Left colon (tissue), 2 donors: ENCODE data around the gene HMG20B. TPM values are rescaled to one million over a fixed set of nuclear protein-coding genes. Genes with fewer than 3 reads are reported as not detected.

Experiments
- ATAC-seq: fragments of 200-7000 bp; cut with Tn5 transposase; one replicate; pipeline ENCODE4 v1.9.1; 2020; ENCODE audit warnings: mild to moderate bottlenecking, moderate library complexity
- DNase-seq, 2 donors: peaks; one replicate each; pipeline ENCODE4 v3.0.0-alpha.2; 2020
- intact Hi-C, 2 donors: fragments of 100-400 bp; cut with DNase I in 1 of 2; cut with micrococcal nuclease in 1 of 2; formaldehyde crosslinking; loops; one replicate each; pipeline versions ENCODE4 v1.11.2 to v1.14.0; 2022; cut with DNase I, micrococcal nuclease
- total RNA-seq, 2 donors: library from RNA; stranded (reverse); fragmentation: NEBNext Ultra II Directional; extraction: Animal tissue kit (Norgen Biotek cat#: 25700); gene quantifications; one replicate each; pipeline ENCODE4 v1.2.1, GENCODE V29; 2021
- donor health status: DM: no; HTN: no; CAD: no.
- donor health status: DM: yes; HTN: yes; CAD: no.

HMG20B gene
- total RNA-seq, 2 donors from 2014 or later, result 85.6 to 88.2 TPM

DNA sequence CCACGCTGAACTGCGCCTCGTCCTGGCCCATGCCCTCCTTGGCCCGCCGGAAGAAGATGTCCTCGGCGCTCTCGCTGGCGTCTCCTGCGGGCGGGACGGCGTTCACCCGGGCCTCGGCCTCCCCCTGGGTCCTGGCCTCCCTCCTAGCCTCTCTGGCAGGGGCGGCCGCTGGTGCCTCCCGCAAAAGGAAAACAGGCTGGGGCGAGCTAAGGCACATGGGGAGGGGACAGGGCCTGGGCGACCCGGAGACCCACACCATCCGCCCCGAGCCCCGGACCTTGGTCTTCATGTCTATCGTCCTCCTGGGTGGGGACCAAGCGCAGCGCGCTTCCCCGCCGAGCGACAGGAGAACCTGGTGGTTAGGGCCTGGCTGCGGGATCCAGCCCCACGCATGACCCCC is 39.6 kb downstream of the HMG20B start:
- ATAC-seq, result no peak
- intact Hi-C loops, result no loop called here
- DNase-seq, result no peak

DNA sequence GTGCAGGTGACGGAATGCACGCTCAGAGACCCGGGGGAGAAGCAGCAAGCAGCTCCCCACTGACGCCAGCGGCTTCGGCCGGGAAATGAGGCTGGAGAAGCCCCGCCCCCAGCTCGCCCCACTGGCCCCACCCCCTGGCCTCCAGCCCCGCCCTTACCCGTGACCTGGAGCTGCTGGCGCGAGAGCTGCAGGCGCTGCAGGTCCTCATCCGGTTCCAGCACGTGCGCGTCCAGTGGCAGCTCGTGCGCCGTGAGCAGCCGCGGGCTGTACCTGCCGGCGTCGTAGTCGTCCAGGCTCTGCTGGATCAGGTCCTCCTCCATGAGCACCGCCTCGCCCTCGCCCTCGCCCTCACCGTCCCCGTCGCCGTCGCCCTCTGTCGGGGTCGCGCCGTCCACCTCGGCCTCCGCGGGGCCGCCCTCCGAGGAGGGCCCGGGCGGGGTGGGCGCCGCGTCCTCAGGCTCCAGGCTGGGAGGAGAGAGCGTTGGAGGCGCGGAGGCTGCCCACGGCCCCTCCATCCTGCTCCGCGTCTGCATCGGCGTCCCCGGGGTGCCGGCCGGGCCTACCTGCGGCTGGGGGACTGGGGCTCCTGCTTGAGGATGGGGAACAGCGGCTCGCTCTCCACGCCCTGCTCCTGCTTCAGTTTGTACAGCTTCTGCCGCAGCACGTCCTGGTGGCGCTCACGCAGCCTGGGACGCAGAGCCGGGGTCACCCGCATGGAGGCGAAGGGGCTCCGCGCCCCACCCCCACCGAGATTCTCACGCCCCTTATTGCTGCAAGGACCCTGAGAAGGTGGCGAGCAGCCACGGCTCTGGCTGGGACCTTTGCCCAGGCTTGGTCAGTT is 40.4 kb downstream of the HMG20B start:
- DNase-seq (no peak), ATAC-seq (no peak)
- intact Hi-C loops, result no loop called here

DNA sequence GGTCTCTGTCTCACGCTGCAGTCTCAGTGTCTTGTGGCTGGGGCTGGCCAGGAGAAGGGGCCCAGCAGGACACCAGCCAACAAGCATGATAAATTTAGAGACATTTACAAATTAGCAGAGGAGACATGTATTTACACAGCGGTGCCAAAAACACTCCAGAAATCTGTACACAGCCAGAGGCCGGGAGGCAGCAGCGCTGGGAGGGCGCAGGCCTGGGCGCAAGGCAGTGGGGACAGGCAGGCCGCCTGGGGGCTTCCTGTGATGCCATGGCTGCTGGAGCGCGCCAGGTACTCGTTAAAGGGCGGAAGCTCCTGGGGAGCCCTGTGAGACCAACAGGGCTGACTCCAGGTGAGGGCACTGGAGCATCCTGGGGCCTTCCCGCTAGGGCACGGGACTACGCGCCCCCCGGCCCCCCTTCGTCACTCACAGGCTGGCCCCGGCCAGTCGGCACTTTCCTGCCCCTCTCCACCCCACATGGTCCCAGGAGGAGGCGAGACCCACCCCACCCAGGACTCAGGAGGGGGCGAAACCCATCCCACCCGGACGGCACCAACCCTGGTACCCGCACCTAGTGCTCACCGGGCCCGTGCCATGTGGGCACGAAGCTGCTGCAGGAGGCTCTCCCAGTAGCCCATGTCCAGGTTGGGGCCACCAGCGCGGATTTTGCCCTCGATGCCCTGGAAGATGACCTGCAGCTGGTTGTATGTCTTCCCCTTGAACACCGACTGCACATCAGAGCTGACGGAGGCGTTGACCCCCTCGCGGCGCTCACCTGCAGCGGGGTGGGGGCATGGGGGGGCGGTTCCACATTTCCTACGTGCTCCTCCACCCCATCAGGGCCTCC is 41.3 kb downstream of the HMG20B start:
- no peak for DNase-seq
- intact Hi-C loops, result no loop called here
- no peak for ATAC-seq

DNA sequence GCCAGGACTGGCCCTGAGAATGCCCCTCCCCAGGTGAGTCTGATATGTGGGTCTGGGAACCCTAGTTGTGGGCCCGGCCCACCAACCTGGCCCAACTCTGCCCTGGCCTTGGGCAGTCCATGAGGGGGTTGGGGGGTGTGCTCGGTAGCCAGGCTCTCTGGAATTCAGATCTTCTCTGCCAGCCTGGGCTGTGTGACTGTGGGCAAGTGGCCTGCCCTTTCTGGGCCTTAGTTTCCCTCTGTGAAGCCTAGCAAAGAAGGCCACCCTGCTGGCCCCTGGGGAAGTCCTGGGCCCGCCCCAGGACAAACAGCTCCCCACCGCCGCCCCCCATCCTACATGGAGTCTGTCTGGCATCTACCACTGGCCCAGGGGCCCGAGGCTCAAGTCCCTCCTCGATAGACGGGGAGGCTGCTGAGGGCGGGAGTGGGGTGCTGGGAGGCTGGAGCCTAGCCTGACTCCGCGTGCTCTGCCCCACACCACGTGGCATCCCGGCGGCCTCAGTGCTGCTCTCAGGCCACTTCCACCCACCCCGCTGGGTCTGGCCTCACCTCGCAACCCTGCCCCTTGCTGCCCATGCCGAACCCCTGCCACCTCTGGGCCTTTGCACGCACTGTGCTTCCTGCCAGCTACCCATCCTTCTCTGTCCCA is 42.2 kb downstream of the HMG20B start:
- intact Hi-C loops, result loop anchor here in 1 of 2 donors (5.0 kb wide), 1 partner anchor 68 kb away; no protein-coding TSS in a partner anchor
- DNase-seq, result no peak
- no peak for ATAC-seq

DNA sequence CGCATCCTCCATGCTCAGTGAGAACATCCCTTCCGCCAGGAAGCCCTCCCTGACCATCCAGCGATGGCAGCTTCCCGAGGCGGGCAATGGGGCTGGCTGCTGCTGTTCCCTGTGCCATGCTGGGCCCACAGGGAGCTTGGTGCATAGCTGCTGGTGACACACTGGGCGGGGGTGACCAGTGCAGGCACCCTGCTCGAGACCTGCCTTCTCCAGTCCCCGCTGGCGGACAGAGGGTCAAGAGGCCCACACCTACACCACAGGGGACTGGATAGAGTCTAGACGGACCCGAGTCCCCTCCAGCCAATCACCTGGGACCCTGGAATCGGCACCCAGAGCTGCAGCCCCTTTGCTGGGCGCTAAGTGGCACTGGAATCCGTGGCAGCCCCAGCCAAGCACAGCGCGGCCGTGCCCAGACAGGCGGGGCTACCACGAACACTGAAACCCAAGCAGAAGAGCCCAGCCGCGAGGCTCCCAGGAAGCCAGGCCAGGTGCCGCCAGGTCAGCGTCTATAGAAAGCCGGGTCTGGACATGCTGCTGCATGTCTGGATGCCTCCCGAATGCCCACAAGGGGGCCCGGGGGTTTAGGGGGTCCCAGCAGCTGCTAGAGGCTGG is 42.9 kb downstream of the HMG20B start:
- DNase-seq (no peak), ATAC-seq (no peak)
- intact Hi-C loops, result loop anchor here in 1 of 2 donors (5.0 kb wide), 1 partner anchor 68 kb away; no protein-coding TSS in a partner anchor

DNA sequence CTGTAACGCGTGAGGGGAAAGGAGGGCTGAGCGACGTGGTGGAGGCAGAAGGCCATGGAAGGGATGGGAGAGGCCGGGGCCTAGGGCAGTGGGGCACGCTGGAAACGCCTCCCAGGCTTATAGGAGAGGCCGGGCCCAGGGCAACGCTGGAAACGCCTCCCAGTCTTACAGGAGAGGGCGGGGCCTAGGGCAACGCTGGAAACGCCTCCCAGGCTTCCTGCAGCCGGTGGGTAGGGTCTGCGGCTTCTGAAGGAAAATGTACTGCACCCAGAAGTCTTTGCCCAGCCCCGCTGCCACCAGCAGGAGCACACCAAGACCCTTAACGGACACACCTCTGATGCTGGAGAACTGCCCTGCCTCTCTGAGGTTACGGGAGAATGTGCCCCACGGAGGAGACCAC is 44.7 kb downstream of the HMG20B start:
- ATAC-seq (peak; percentile 56), DNase-seq (no peak)
- intact Hi-C loops, result loop anchor here in 1 of 2 donors (5.0 kb wide), 1 partner anchor 70 kb away; no protein-coding TSS in a partner anchor

DNA sequence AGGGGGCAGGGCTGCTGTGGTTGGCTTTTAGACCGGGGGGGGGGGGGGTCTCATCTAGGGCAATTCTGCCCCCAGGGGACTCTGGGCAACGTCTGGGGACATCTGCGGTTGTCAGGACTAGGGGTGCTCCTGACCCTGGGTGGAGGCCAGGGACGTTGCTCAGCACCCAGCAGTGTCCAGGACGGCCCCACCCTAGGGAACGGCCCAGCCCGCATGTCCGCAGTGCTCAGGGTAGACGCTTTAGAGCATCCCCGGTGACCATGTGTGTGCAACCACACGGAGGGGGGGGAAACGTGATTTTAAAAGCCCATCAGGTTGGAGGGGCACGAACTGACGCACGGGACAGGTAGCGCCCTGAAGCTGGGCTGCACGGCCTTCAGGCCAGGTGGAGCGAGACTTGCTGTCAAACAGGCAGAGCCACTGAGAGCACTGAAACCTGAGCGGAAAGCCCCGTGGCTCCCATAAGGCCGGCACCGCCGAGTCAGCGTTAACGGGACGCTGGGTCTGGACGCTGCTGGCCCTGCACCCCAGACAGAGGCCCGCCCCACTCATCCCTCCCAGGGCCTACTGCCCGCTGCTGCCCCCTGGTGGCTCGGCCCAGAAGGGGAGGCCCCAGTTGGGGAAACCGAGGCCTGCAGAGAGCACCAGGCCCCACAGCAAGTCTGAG is 45.5 kb downstream of the HMG20B start:
- intact Hi-C loops, result loop anchor here in 1 of 2 donors (5.0 kb wide), 1 partner anchor 71 kb away; no protein-coding TSS in a partner anchor
- ATAC-seq (peak; percentile 75), DNase-seq (peak; percentile 58 to 72)

DNA sequence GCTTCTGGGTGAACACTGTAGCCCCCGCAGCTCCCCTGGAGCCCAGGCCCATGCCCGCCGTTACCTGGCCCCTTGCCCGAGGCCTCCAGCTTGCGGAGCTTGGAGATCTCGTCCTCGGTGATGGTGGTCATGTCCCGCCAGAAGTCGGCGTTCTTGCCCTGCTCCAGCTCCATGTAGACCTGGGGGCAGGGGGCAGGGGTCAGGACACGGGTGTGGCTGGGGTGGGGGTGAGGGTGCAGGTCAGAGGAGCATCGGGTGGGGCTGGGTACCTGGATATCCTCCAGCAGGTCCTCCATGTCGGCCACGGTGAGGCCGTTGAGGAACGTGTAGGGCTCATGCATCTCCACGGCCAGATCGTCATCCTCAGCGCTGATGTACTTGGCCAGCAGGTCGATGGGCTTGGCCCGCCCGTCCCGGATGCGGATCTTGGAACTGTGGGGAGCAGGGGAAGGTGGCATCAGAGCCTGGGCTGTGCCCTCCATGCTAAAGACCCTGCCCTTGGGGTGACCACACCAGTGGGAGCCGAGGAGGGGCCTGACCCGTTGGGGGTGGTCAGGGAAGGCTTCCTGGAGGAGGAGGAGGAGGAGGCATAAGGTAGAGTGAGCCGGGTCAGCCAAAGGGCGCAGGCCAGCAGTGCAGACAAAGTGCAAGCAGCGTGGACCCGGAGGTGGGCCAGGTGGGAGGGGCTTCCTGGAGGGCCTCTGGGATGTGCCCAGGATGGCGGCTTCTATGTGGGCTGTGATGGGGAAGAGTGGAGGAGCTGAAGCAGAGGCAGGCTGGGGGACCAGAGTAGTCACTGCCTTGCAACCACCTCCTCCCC is 46.3 kb downstream of the HMG20B start:
- intact Hi-C loops, result loop anchor here in 1 of 2 donors (5.0 kb wide), 1 partner anchor 72 kb away; no protein-coding TSS in a partner anchor
- no peak for ATAC-seq
- DNase-seq, result no peak

DNA sequence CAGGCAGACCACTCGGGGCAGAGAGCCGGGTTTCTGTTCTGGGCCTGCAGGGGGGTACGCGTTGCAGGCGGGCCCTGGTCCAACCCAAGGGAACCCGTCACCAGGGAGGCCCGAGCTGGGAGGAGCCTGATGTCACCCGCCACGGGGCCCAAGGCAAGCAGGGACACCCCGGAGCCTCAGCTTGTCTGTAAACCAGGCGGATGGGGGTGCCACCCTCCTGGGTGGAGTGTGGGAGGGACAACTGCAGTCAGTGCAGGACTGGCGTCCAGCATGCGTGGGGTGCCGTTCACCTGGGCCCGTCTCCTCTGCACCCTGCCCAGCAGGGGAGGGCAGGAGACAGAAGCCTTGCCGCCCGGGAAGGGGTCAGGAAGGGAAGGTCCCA is 46.9 kb downstream of the HMG20B start:
- ATAC-seq (no peak), DNase-seq (no peak)
- intact Hi-C loops, result loop anchor here (5.0 kb wide), 1 partner anchor 72 kb away; no protein-coding TSS in a partner anchor

DNA sequence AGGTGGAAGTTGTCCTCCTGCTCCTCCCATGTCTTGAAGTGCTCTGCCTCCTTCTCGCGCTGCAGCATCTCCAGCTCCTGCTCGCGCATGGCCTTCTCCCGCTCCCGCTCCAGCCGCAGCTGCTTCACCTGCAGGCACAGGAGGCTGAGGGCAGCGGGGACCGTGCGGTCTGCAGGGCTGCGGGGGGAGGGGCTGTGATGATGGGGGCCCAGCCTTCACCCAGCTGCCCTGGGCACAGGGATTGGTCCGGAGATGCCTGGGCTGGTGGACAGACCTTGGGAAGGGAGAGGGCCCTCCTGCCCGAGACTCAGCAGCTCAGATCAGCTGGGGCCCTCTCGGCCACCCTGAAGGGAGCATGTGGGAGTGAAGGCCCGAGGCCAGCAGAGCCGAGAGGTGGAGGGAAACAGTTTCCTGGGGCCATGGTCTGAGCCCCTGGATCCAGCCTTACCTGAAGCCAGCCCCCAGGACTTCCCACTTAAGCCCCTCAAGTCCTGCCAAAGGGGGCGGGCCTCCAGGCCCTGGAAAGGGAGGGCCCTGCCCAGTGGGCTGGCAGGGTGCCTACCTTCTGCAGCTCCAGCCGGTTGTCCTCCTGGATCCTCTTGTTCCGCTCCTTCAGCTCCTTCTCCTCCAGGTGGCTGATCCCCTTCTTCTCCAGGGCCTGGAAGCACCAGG is 47.5 kb downstream of the HMG20B start:
- intact Hi-C loops, result loop anchor here in 1 of 2 donors (5.0 kb wide), 1 partner anchor 73 kb away; no protein-coding TSS in a partner anchor
- no peak for DNase-seq

DNA sequence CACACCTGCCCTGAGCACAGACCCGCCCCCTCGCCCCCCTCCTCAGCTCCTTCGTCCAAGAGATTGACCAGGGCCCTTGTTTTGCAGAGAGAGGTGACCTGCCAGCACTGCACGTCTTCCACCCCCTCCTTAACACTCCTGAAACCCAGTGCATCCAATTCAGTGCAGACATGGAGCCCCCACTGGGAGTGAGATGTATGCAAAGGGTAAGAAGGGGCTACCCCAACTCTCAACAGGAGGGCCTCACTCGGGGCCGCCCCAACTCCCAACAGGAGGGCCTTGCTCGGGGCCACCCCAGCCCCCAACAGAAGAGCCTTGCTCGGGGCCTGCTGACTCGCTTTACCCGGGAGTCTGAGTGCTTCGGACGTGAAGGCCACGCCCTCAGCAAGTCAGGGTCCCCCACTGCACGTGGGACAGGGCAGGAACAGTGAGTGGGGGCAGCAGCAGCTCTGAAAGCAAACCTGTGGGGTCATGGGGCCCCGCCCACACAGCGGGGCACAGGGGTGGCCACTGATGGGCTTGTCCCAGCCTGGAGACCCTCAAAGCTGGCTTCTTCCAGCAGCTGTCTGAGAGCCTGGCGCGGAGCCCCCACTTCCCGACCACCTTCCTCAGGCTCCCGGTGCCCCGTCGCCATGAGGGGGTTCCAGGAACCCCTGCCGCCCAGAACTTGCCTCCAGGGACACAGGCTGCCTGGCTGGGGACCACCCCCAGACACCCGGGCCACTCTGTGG is 48.2 kb downstream of the HMG20B start:
- DNase-seq (no peak), ATAC-seq (no peak)
- intact Hi-C loops, result loop anchor here in 1 of 2 donors (5.0 kb wide), 1 partner anchor 74 kb away; no protein-coding TSS in a partner anchor

More for the DNA sequence above, 47.5 kb downstream of the HMG20B start:
- ATAC-seq, result no peak

DNA sequence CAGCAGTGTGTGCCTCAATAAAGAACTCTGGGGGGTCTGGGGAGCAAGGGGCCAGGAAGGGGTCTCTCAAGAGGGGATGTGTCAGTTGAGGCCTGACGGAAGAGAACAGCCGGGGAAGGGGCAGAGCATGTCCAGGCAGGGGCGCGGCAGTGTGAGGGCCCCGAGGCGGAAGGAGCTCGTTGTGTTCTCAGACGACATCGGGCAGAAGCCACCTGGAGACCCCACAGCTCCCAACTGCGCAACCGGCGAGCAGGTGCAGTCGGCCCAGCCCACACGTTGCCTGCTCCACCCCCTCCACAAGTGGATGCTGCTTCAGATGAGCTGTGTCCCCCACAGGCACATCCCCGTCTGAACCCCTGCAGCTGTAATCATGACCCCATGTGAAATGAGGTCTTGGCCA is 48.9 kb downstream of the HMG20B start:
- intact Hi-C loops, result loop anchor here in 1 of 2 donors (5.0 kb wide), 1 partner anchor 74 kb away; no protein-coding TSS in a partner anchor
- no peak for ATAC-seq

DNA sequence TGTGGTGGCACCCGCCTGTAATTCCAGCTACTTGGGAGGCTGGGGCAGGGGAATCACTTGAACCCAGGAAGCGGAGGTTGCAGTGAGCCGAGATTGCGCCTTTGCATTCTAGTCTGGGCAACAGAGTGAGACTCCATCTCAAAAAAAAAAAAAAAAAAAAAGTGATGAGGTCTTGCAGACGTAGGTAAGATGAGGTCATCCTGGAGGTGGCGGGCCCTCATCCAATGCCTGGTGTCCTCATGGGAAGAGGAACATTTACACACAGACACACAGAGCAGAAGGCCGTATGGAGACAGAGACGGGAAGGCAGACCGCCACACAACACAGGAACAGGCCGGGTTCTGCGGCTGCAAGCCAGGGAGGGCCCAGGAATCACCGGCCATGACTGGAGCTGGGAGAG is 49.5 kb downstream of the HMG20B start:
- ATAC-seq (no peak), DNase-seq (no peak)
- intact Hi-C loops, result loop anchor here in 1 of 2 donors (5.0 kb wide), 1 partner anchor 75 kb away; no protein-coding TSS in a partner anchor

More for the DNA sequence above, 48.9 kb downstream of the HMG20B start:
- no peak for DNase-seq

DNA sequence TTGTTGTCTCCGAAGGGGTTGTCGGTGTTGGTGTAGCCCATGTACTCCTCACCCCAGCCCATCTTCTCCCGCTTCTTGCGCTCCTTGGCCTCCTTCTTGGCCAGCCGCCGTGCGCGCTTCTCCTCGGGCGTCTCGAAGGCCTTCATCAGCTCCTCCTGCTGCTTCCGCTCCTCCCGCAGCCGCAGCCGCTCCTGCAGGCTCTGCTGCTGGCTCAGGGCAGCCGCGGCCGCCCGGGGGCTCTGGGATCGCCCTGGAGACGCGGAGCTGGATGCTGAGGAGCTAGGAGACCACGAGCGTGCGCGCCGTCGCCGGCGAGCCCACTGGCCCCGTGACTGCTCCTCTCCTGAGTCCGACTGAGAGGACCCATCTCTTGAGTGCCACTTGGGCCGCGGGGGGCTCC is 51.0 kb downstream of the HMG20B start:
- DNase-seq, result no peak
- ATAC-seq, result no peak
- intact Hi-C loops, result loop anchor here in 1 of 2 donors (5.0 kb wide), 1 partner anchor 76 kb away; no protein-coding TSS in a partner anchor

DNA sequence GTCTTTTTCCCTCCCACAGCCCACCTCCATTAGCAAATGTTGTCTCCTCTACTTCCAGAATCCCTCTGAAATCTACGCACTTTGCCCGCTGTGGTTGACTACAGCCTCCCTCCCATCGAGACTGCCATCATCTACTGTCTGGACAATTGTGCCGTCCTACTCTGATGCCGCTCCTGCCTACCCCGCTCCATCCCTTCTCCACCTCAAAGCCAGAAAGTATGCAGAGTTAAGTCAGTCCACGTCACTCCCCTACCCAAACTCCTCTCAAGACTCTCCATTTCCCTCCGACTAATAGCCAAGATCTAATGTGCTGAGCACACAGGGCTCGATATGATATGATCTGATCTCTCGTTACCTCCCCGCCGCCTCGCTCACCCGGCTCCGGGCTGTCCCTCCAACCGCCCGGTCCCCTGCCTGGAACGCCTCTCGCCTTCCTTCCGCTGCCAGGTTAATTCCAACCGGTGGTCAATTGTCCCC is 53.3 kb downstream of the HMG20B start:
- intact Hi-C loops, result no loop called here
- peak; percentile 12 for ATAC-seq

More for the DNA sequence above, 53.3 kb downstream of the HMG20B start:
- DNase-seq, result no peak
